Parathyroid adenoma (tissue), 2 donors: ENCODE measurements around the gene PPP4R2.

Experiments
- H2AFZ ChIP-seq: fragments of 300-600 bp; sonication (generic); one replicate; pipeline ENCODE4 v1.7.0; 2017; ENCODE audit warnings: antibody characterized with exemption, mild to moderate bottlenecking
- H3K27ac ChIP-seq: fragments of 300-600 bp; sonication (generic); one replicate; pipeline ENCODE4 v1.7.0; 2017
- H3K27me3 ChIP-seq: fragments of 300-600 bp; sonication (generic); one replicate; pipeline ENCODE4 v1.7.0; 2017; ENCODE audit warnings: low read length; ENCODE audit not compliant: control insufficient read depth, insufficient read depth
- H3K36me3 ChIP-seq: fragments of 300-600 bp; sonication (generic); one replicate; pipeline ENCODE4 v1.7.0; 2017; ENCODE audit warnings: low read length; ENCODE audit not compliant: control insufficient read depth, insufficient read depth
- H3K4me1 ChIP-seq: fragments of 300-600 bp; sonication (generic); one replicate; pipeline ENCODE4 v1.7.0; 2017; ENCODE audit warnings: control low read depth
- H3K4me2 ChIP-seq: fragments of 300-600 bp; sonication (generic); one replicate; pipeline ENCODE4 v1.7.0; 2017; ENCODE audit warnings: low read length
- H3K4me3 ChIP-seq: fragments of 300-600 bp; sonication (generic); one replicate; pipeline ENCODE4 v1.7.0; 2017; ENCODE audit warnings: low read depth, low read length
- H3K79me2 ChIP-seq: fragments of 300-600 bp; sonication (generic); one replicate; pipeline ENCODE4 v1.7.0; 2017; ENCODE audit warnings: control low read depth
- H3K9ac ChIP-seq: fragments of 300-600 bp; sonication (generic); one replicate; pipeline ENCODE4 v1.7.0; 2017; ENCODE audit warnings: mild to moderate bottlenecking
- H3K9me3 ChIP-seq: fragments of 300-600 bp; sonication (generic); one replicate; pipeline ENCODE4 v1.7.0; 2017; ENCODE audit warnings: low read length; ENCODE audit not compliant: control insufficient read depth
- CTCF ChIP-seq: fragments of 300-600 bp; sonication (generic); IDR thresholded peaks from one replicate; pipeline ENCODE4 v1.7.0; 2017; ENCODE audit warnings: antibody characterized with exemption, mild to moderate bottlenecking
- donor health status: primary hyperparathyroidism.

PPP4R2 gene

GRCh38 chr3:72985576-72985975 is 11.0 kb upstream of the PPP4R2 start:
- H3K9ac ChIP-seq = no peak overlapping the region

DNA sequence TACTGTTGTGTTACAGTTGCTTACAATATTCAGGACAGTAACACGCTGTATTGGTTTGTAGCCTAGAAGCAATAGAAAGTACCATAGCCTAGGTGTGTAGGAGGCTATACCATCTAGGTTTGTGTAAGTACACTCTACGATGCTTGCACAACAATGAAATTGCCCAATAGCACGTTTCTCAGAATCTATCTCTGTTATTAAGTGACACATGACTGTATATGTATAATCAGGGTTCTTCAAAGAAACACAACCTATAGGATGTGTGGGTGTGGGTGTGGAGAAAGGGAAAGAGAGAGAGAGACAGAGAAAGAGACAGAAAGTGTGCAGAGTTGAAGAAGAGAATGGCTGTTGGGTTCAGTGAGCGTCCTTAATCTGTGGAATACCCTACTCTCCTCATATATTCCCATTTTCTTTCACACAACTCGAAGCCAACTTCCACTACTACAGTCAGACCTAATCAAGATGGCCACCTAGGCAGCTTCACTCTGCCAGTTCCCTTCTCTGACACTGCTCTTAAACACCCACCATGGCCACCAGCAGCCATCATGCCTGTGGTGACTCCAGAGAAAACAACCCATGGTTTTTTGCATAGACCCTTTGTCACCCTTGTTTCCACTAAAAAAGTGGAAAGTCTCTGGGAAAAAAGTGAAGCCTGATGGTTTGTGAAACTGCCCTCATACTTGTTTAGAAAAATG is 5.8 kb upstream of the PPP4R2 start:
- H3K79me2 ChIP-seq = no peaks in the 10 kb centered on the region
- no peaks in the 10 kb centered on the region for H3K9me3 ChIP-seq
- H3K4me3 ChIP-seq = no peak overlapping the region
- no peak overlapping the region for H2AFZ ChIP-seq
- H3K27me3 ChIP-seq = no peaks in the 10 kb centered on the region
- H3K9ac ChIP-seq = no peak overlapping the region
- no peaks in the 10 kb centered on the region for H3K36me3 ChIP-seq
- no peak overlapping the region for H3K4me2 ChIP-seq
- no peak for TF ChIP-seq CTCF
- H3K4me1 ChIP-seq = no peaks in the 10 kb centered on the region
- H3K27ac ChIP-seq = no peak overlapping the region

More at GRCh38 chr3:72985576-72985975, 11.0 kb upstream of the PPP4R2 start:
- Histone ChIP-seq H3K4me3 (no peak overlapping the region), H2AFZ (no peak overlapping the region), H3K4me2 (no peak overlapping the region), H3K27ac (no peak overlapping the region), H3K36me3 (no peaks in the 10 kb centered on the region), H3K9me3 (no peaks in the 10 kb centered on the region), H3K4me1 (no peaks in the 10 kb centered on the region), H3K79me2 (no peaks in the 10 kb centered on the region), H3K27me3 (no peaks in the 10 kb centered on the region)
- TF ChIP-seq CTCF = no peak

GRCh38 chr3:72991522-72991921 is 5.1 kb upstream of the PPP4R2 start:
- no peaks in the 10 kb centered on the region for H3K9me3 ChIP-seq
- TF ChIP-seq CTCF = no peak
- H3K27ac ChIP-seq = no peak overlapping the region
- no peaks in the 10 kb centered on the region for H3K27me3 ChIP-seq
- H3K4me3 ChIP-seq = no peak overlapping the region
- no peak overlapping the region for H3K4me2 ChIP-seq
- no peak overlapping the region for H2AFZ ChIP-seq
- H3K9ac ChIP-seq = no peak overlapping the region
- no peaks in the 10 kb centered on the region for H3K36me3 ChIP-seq
- H3K79me2 ChIP-seq = no peaks in the 10 kb centered on the region
- H3K4me1 ChIP-seq = no peaks in the 10 kb centered on the region

DNA sequence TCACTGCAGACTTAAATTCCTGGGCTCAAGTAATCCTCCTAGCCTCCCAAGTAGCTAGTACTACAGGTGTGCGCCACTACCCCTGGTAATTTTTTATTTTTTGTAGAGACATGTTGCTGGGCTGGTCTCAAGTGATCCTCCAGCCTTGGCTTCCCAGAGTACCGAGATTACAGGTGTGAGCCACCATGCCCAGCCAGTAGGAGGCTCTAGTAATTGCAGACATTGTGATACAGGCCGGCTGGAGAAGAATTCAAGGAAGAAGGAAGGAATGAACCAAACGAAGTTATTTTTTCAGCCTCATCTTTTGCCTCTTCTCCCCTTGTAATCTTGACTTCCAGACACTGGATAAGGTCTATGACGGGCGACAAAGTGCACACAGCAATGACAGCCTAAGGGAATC is 3.2 kb upstream of the PPP4R2 start:
- Histone ChIP-seq H3K36me3 (no peaks in the 10 kb centered on the region), H2AFZ (no peak overlapping the region), H3K9me3 (no peaks in the 10 kb centered on the region), H3K4me1 (no peaks in the 10 kb centered on the region), H3K27me3 (no peaks in the 10 kb centered on the region), H3K79me2 (peaks cover 8% of the 10 kb centered on the region), H3K4me2 (no peak overlapping the region), H3K4me3 (no peak overlapping the region), H3K27ac (no peak overlapping the region), H3K9ac (no peak overlapping the region)
- TF ChIP-seq CTCF = no peak

DNA sequence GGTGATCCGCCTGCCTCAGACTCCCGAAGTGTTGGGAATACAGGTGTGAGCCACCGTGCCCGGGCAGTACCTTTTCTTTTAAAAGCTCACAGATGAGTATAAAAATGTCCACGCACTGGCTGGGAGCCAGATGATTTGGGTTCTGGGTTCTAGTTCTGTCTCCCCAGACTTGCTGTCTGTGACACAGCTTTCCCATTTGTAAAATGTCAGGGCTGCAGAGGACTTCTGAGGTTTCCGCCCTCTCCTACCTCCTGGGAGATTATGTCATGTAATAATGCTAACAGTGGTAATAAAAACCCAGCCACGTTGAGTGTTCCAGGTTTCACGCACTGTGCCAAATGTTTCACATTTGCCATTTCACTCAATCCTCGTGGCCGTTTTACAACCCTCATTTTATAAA is 1.3 kb upstream of the PPP4R2 start:
- TF ChIP-seq CTCF = no peak
- no peaks in the 10 kb centered on the region for H3K36me3 ChIP-seq
- no peaks in the 10 kb centered on the region for H3K9me3 ChIP-seq
- no peaks in the 10 kb centered on the region for H3K27me3 ChIP-seq
- peaks cover 8% of the 10 kb centered on the region for H3K79me2 ChIP-seq
- H3K4me2 ChIP-seq = no peak overlapping the region
- H3K4me3 ChIP-seq = no peak overlapping the region
- no peak overlapping the region for H3K9ac ChIP-seq
- peaks cover 4% of the 10 kb centered on the region for H3K4me1 ChIP-seq
- no peak overlapping the region for H2AFZ ChIP-seq
- no peak overlapping the region for H3K27ac ChIP-seq
